ENCODE data around the gene SNTG2.

GRCh38 chr2:926259-926793, 24.3 kb upstream of the SNTG2 start:
- TF ChIP-seq, protein P1, sequence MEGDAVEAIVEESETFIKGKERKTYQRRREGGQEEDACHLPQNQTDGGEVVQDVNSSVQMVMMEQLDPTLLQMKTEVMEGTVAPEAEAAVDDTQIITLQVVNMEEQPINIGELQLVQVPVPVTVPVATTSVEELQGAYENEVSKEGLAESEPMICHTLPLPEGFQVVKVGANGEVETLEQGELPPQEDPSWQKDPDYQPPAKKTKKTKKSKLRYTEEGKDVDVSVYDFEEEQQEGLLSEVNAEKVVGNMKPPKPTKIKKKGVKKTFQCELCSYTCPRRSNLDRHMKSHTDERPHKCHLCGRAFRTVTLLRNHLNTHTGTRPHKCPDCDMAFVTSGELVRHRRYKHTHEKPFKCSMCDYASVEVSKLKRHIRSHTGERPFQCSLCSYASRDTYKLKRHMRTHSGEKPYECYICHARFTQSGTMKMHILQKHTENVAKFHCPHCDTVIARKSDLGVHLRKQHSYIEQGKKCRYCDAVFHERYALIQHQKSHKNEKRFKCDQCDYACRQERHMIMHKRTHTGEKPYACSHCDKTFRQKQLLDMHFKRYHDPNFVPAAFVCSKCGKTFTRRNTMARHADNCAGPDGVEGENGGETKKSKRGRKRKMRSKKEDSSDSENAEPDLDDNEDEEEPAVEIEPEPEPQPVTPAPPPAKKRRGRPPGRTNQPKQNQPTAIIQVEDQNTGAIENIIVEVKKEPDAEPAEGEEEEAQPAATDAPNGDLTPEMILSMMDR (IDR thresholded peaks at IDR 0.05): no peak
- TF ChIP-seq CBFB (CRISPR knock-in tag; IDR thresholded peaks at IDR 0.05; ENCODE audit: low read depth): no peak
